Urothelium cell line (cell line): ENCODE results near the gene SLC35F6.
A peak's percentile ranks its signal among the peaks of the same experiment; 100 is the strongest.
"Not testable (repeated sequence)": the region's sequence is repeated elsewhere in the genome, so short reads cannot be mapped to it uniquely, and the experiment has no call there.

ENCODE experiments used
- DNase-seq: peaks from one replicate; pipeline ENCODE4 v3.0.0; 2011; ENCODE audit warnings: low spot score, mixed read lengths
- FAIRE-seq: peaks from 2 replicates; lab custom pipeline; 2011; peaks lifted over from hg19 to GRCh38; lab: Jason Lieb, UNC

The SLC35F6 gene

DNA sequence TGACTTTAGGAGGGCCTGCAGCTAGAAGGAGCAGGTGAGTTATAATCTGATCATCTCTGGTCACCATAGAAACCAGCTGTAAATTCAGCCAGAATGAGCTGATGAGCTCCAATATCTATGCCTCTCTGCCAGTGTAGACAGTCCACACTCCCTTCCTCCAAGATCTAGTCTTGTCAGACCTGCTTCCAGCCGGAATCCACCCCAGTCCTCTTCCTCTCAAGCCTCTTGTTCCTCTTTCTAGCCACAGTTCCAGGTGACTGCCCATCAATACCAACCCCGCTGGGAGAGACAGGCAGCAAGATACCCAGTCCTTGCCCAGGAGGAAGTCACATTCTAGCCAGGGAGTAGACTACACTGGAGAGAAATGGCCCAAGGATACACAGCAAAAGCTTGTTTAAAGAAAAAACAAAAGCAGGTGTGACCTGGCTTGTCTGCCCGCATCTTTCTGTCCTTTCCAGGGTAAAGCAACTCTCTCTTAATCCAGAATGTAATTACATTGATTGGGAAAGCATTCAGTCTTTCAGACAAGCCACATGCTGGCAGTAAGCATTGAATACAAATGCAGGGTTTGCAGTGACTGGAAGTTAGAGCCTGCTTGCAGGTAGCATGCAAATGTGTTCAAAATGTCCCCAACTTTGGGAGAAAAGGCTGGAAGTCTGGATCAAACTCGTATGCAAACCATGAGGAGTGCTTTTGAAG lies 9.0 kb upstream of the SLC35F6 start:
- FAIRE-seq (no peak), DNase-seq (no peak)

- FAIRE-seq (no peak), DNase-seq (no peak)
Observed at GRCh38 chr2:26756337-26756736, 7.7 kb upstream of the SLC35F6 start.

- FAIRE-seq = no peak
- DNase-seq = peak; percentile 68
Observed at GRCh38 chr2:26757873-26758789, 6.0 kb upstream of the SLC35F6 start.

DNA sequence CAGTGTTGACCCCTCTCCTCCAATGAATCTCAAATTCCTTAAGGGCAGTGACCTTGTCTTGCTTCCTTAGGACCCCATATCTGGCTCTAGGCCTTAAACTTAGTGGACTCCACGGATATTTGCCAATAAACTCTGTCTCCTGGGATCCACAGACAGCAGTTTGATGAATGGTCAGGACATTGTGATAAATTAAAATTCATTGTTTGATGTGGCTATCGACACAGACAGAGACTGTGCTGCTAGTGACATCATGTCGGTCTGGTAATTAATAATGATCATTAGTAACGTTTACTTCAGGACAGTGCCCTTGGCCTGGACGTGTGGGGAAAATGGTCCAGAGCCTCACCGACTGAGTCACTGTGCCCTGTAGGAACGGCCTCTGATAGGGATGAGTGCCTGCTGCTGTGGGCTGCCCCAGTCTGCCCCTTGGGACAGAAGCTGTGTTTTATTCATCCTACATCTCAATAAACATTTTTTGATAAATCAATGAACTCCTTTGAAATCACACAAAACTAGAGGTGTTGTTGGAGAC lies 5.2 kb upstream of the SLC35F6 start:
- no peak for FAIRE-seq
- no peak for DNase-seq

DNA sequence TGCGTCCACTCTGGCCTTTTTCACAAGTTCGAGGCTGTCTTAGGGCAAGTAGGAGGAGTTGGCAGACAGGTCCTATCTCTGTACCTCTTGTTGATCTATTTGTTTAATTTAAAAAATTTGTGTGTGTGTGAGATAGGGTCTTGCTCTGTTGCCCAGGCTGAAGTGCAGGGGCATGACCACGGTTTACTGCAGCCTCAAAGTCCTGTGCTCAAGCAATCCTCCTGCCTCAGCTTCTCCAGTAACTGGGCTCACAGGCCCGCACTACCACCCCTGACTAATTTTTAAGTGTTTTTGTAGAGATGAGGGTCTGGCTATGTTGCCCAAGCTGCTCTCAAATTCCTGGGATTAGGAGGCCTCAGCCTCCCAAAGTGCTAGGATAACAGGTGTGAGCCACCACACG lies 4.2 kb upstream of the SLC35F6 start:
- DNase-seq (no peak), FAIRE-seq (no peak)

GRCh38 chr2:26760991-26761390 lies 3.1 kb upstream of the SLC35F6 start:
- FAIRE-seq, DNase-seq: not testable (repeated sequence)

DNA sequence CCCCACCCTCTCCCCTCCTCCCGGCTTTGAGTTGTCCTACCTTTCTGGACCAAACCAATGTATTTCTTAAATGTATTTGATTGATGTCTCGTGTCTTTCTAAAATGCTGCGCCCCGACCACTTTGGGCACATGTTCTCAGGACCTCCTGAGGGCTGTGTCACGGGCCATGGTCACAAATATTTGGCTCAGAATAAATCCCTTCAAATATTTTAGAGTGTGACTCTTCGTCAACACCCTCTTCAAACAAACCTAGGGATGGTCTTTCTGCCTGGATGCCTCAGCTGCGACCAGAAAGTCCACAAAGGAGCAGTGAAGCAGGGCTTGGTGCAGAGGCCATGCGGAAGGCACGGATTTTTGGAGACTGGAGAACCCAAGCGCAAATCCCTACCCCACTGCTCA lies 1.1 kb upstream of the SLC35F6 start:
- DNase-seq = no peak
- no peak for FAIRE-seq

- FAIRE-seq (no peak), DNase-seq (no peak)
Observed at GRCh38 chr2:26764906-26765305, 822 bp downstream of the SLC35F6 start.

GRCh38 chr2:26765475-26766200 lies 1.6 kb downstream of the SLC35F6 start:
- DNase-seq (no peak), FAIRE-seq (no peak)

DNA sequence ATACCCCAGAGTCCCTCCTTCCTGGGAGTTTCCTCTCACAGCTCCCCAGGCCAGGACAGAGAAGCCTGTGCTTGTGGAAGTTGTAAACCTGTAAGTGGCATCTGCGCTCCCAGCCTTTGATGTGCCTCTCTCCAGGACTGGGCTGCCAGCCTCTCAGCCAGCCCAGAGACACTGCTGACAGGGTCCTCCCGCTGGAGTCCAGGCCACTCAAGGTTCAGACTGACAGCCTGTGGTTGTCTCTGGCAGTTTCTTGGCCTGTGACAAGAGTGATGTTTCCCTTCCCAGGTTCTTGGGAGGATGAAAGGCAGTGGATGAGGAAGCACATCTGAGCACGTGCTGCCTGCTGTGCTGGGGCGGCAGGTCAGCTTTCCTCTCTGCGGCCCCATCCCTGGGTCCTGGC lies 3.0 kb downstream of the SLC35F6 start:
- no peak for DNase-seq
- FAIRE-seq = no peak

DNA sequence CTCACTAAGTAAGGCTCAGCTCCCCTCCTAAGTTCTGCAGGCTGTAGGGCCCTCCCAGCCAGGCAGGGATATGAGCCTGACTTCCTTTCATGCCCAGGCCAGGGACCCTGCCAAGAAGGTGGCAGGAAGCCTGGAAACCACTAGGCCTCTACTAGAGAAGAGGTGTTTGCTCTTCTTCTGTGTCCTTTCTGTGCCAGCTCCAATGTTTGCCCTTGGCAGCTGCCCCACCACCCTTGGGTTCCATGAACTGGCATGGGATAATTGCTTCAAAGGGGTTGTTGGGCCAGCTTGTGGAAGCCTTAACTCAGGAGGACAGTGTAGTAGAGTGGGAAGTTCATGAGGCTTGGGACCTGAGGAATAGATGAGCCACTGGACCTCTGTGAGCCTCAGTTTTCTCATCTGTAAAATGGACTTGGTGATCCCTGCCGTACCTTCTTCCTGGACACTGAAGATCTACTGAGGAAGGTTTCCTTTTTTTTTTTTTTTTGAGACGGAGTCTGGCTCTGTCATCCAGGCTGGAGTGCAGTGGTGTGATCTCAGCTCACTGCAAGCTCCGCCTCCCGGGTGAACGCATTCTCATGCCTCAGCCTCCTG lies 3.9 kb downstream of the SLC35F6 start:
- DNase-seq (no peak), FAIRE-seq (no peak)

GRCh38 chr2:26768759-26769088 lies 4.6 kb downstream of the SLC35F6 start:
- FAIRE-seq = no peak

DNA sequence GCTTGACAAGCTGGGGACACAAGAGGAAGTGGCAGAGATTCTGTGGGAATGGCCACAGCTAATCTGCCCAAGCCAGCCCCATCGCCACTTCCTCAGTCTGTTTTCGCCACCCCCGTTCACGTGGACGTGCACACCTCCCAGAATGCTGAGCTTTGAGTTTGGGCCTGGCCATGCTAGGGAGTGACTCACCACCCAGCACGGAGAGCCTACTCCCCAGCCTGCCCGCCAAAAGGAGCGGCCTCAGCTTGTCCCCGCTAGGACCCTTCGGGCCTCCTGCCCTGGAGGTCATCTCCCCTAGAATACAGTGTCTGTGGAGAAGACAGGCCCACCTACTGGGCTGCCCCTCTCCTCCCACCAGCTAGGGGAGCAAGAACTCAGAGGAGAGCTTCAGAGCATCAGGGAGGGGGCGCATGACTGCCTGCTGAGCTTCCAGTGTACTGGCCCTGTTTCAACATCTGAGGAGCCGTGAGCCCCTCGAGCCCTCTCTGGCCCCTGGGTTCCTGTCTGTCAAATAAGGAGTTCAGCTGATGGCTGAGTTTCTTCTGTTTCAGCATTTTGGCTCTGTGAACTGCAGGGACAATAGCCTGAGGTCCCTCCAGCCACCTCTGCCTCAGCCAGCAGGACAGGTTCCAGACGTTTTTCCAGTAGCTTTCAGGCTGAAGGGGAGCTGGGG lies 5.1 kb downstream of the SLC35F6 start:
- DNase-seq (peak; percentile 87), FAIRE-seq (no peak)

More at GRCh38 chr2:26768759-26769088, 4.6 kb downstream of the SLC35F6 start:
- DNase-seq = no peak

- no peak for DNase-seq
- FAIRE-seq = no peak
Observed at GRCh38 chr2:26770986-26771586, 7.0 kb downstream of the SLC35F6 start.

- FAIRE-seq (no peak), DNase-seq (no peak)
Observed at GRCh38 chr2:26772064-26773001, 8.2 kb downstream of the SLC35F6 start.

DNA sequence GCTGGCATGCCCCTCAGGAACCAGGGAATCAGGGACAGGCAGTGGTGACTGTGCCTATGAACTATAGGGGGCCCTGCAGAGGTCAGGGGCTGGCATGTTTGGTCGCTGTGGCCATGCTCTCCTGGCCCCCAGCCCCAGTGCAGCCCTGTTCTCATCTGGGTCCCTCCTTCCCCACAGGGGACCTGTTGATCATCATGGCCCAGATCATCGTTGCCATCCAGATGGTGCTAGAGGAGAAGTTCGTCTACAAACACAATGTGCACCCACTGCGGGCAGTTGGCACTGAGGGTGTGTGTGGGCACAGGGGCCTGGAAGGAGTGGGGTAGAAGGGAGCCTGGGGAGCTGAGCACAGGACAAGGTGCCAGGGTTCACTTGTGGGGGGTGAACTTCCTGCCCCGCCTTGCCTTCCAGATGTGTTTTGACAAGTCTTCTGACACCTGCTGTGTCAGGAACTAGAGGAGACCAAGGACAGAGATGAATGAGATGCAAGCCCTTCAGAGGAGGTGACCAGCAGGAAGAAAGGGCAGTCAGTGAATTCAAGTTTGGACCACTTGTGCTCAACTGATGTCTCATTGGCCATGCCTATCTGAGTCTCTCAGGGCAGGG lies 12.2 kb downstream of the SLC35F6 start:
- FAIRE-seq = no peak

GRCh38 chr2:26778098-26778497 lies 14.0 kb downstream of the SLC35F6 start:
- DNase-seq = no peak

More for the DNA sequence above, 12.2 kb downstream of the SLC35F6 start:
- DNase-seq = no peak

DNA sequence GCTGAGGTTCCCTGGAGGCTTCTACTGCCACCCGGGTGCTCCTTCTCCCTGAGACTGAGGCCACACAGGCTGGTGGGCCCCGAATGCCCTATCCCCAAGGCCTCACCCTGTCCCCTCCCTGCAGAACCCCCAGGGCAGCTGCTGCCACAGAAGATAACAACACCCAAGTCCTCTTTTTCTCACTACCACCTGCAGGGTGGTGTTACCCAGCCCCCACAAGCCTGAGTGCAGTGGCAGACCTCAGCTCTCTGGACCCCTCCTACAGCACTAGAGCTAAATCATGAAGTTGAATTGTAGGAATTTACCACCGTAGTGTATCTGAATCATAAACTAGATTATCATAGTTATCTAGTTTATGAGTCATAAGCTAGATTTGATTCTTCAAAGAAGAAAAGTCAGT lies 14.4 kb downstream of the SLC35F6 start:
- FAIRE-seq = no peak
- no peak for DNase-seq

More at GRCh38 chr2:26778098-26778497, 14.0 kb downstream of the SLC35F6 start:
- FAIRE-seq = no peak
